Stimulated activated CD4-positive, alpha-beta T cell treated with anti-CD3 and anti-CD28 coated beads, TNF-alpha, amount 100 ng/mL, for 4 hours (primary cell): Measurements from ENCODE around the gene LEFTY2.
"Not testable (repeated sequence)": the region's sequence is repeated elsewhere in the genome, so short reads cannot be mapped to it uniquely, and the experiment has no call there.

Experiments
- DNase-seq, 3 experiments: peaks; one replicate each; pipeline ENCODE4 v3.0.0-alpha.2; 2020; ENCODE audit warnings: low read depth in 3 of 3

LEFTY2 gene

GRCh38 chr1:225903623-225904022 is 37.4 kb downstream of the LEFTY2 start:
- DNase-seq, result no peak

DNA sequence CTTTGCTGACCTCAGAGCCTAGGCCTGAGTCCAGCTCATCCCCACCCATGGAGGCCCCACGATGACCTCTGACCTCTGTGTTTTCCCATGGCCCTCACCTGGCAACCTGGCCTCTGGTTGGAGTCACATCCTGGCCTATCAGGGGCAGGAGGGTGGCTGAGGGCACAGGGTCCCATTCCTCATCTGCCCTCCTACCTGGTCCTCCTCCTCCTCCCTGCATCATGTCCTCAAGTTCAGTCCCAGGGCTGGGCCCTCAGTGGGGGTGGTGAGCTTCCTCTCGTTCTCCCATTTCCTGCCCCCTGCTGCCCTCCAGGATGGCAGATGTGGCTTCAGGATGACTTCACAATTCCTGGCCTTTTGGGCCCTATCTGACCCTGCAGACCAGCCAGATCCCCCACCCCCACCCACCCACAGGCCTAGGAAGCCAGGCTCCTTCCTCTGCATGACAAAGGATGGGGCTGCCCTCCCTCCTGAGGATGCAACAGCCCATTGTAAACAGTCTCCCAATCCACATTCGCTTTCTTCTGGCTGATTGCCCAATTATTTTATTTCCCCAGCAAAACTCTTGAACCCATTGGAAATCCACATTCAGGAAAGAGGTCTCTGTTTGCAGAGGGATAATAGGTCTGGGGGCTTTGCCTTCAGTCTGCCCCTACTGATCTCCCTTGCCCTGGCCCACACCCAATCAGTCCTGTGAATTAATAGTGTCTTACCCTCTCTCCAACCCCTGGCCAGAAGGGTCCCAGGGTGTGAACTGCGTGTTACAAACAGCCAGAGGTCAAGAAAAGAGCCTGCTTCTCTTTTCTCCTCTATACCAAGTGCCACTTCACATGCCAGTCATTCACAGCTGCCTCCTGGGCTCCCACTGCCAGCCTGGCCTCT is 41.7 kb downstream of the LEFTY2 start:
- DNase-seq, result no peak

- no peak for DNase-seq
These were observed 43.2 kb downstream of the LEFTY2 start for GRCh38 chr1:225897595-225898514.

GRCh38 chr1:225896937-225897549 is 44.0 kb downstream of the LEFTY2 start:
- peak in 2 of 3 experiments; percentile 36 to 45 for DNase-seq

DNA sequence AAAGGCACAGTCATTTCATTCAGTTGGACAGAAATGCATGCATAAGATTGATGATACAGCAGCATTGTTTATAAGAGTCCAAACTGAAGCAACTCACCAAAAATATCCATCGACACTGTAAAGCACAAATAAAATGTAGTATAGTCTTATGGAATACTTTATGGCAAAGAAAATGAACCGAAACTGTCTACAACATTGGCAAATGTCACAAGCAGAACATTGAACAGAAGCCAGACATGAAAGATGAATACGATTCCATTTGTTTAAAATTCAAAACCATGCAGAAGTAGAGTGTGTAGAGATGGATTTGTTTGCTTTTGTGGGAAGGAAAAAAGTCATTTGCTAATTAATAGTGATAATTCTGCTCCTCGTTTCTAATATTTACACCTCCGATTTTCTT is 44.5 kb downstream of the LEFTY2 start:
- DNase-seq, result no peak

DNA sequence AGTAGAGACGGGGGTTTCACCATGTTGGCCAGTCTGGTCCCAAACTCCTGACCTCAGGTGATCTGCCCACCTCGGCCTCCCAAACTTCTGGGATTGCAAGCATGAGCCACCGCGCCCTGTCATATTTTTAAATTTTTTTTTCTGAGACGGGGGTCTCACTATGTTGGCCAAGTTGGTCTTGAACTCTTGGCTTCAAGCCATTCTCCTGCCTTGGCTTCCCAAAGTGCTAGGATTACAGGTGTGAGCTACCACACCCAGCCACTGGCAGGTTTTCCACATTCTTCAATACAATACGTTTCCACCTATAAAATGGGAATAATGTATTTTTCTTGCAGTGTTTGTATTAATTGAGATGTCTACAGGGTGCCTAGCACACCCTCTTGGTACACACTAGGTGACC is 48.7 kb downstream of the LEFTY2 start:
- DNase-seq, result no peak

GRCh38 chr1:225891229-225891972 is 49.6 kb downstream of the LEFTY2 start:
- DNase-seq, result no peak

- no peak for DNase-seq
These were observed 50.4 kb downstream of the LEFTY2 start for GRCh38 chr1:225890346-225891228.

DNA sequence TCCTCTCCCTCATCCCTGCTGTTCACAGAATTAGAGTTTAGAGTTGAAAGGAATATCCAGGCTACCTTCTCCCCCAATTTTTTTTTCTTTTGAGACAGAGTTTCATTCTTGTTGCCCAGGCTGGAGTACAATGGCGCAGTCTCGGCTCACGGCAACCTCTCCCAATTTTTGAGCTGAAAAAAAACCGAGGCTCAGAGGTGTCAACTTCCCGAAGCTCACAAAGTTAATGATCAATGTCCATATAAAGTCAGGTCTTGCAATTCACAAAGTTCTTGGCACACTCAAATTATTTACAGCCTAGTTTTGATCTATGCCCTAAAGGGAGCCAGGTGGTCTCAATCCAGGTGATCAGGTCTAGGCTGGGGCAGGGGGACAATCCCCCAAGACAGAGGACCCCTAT is 51.3 kb downstream of the LEFTY2 start:
- DNase-seq, result no peak

- DNase-seq, result no peak
These were observed 52.0 kb downstream of the LEFTY2 start, which contains the start of gene LEFTY1 for GRCh38 chr1:225888898-225889601. Gene LEFTY1, minus strand, starts transcription at chr1:225889146. Its CDS starts 80 bp downstream, at chr1:225889066.

GRCh38 chr1:225888289-225888897 is 52.6 kb downstream of the LEFTY2 start:
- no peak for DNase-seq

GRCh38 chr1:225887554-225888288 is 53.3 kb downstream of the LEFTY2 start:
- DNase-seq, result not testable (repeated sequence)

GRCh38 chr1:225887030-225887314 is 54.0 kb downstream of the LEFTY2 start:
- no peak for DNase-seq
